Neuronal stem cell (in vitro differentiated cells): ENCODE measurements around the gene KRTAP9-7. TPM values are rescaled to one million over a fixed set of nuclear protein-coding genes. Genes with fewer than 3 reads are reported as not detected.
"Not testable (repeated sequence)": the region's sequence is repeated elsewhere in the genome, so short reads cannot be mapped to it uniquely, and the experiment has no call there.

ENCODE experiments used
- DNase-seq: peaks from one replicate; pipeline ENCODE4 v3.0.0-alpha.2; 2013; ENCODE audit warnings: low spot score
- H2AFZ ChIP-seq: one replicate; pipeline ENCODE4 v1.6.1; 2013; ENCODE audit warnings: mild to moderate bottlenecking, low read length, inconsistent platforms
- H2AK5ac ChIP-seq: 2 replicates; pipeline ENCODE4 v1.6.1; 2013; ENCODE audit warnings: low read depth, mild to moderate bottlenecking, inconsistent platforms, low read length, moderate library complexity, mixed read lengths
- H2BK120ac ChIP-seq: 2 replicates; pipeline ENCODE4 v1.6.1; 2013; ENCODE audit warnings: low read depth, mild to moderate bottlenecking, inconsistent platforms, low read length, moderate library complexity, mixed read lengths
- H2BK12ac ChIP-seq: one replicate; pipeline ENCODE4 v1.6.1; 2013; ENCODE audit warnings: low read length, inconsistent platforms
- H2BK15ac ChIP-seq: 2 replicates; pipeline ENCODE4 v1.6.1; 2013; ENCODE audit warnings: mild to moderate bottlenecking, low read length, inconsistent platforms, mixed read lengths
- H2BK5ac ChIP-seq: one replicate; pipeline ENCODE4 v1.6.1; 2013; ENCODE audit warnings: inconsistent platforms, mild to moderate bottlenecking, low read length, moderate library complexity
- H3K14ac ChIP-seq: one replicate; pipeline ENCODE4 v1.6.1; 2013; ENCODE audit warnings: low read length, inconsistent platforms
- H3K18ac ChIP-seq: 2 replicates; pipeline ENCODE4 v1.6.1; 2013; ENCODE audit warnings: low read length, inconsistent platforms
- H3K23ac ChIP-seq: 2 replicates; pipeline ENCODE4 v1.6.1; 2013; ENCODE audit warnings: low read depth, mild to moderate bottlenecking, mixed read lengths, low read length, inconsistent platforms; ENCODE audit not compliant: poor library complexity
- H3K27ac ChIP-seq: replicated peaks from 3 replicates; pipeline ENCODE4 v1.5.1; 2013; ENCODE audit warnings: low read length, inconsistent platforms
- H3K27me3 ChIP-seq, 3 experiments: 2 replicates each; pipeline ENCODE4 v1.6.1; 2013; ENCODE audit warnings: low read length in 3 of 3, mild to moderate bottlenecking in 2 of 3, inconsistent platforms in 1 of 3, low read depth in 1 of 3, mixed read lengths in 1 of 3, moderate library complexity in 1 of 3; ENCODE audit not compliant: control insufficient read depth in 3 of 3, insufficient read depth in 3 of 3
- H3K36me3 ChIP-seq, 2 donors: replicated peaks in 1 of 2; 2 replicates each; pipeline ENCODE4 v1.6.1; 2013; ENCODE audit warnings: low read length in 2 of 2; ENCODE audit not compliant: control insufficient read depth in 2 of 2, insufficient read depth in 2 of 2
- H3K4ac ChIP-seq: 2 replicates; pipeline ENCODE4 v1.6.1; 2013; ENCODE audit warnings: inconsistent platforms, mild to moderate bottlenecking, low read length, moderate library complexity
- H3K4me1 ChIP-seq, 2 donors: 1 replicate in 1 of 2; 2 replicates in 1 of 2; pipeline ENCODE4 v1.6.1; 2013; ENCODE audit warnings: low read length in 2 of 2, low read depth in 1 of 2; ENCODE audit not compliant: control insufficient read depth in 2 of 2, insufficient read depth in 1 of 2
- H3K4me2 ChIP-seq: one replicate; pipeline ENCODE4 v1.6.1; 2013; ENCODE audit warnings: mild to moderate bottlenecking, low read length, inconsistent platforms; ENCODE audit not compliant: insufficient read depth, poor library complexity, severe bottlenecking
- H3K4me3 ChIP-seq, 2 donors: 2 replicates each; pipeline ENCODE4 v1.5.1; 2013; ENCODE audit warnings: low read length in 2 of 2, mild to moderate bottlenecking in 2 of 2, inconsistent platforms in 1 of 2, moderate library complexity in 1 of 2
- H3K79me1 ChIP-seq: one replicate; pipeline ENCODE4 v1.6.1; 2013; ENCODE audit warnings: low read depth, mild to moderate bottlenecking, inconsistent platforms, low read length, moderate library complexity
- H3K9ac ChIP-seq: one replicate; pipeline ENCODE4 v1.6.1; 2013; ENCODE audit warnings: mild to moderate bottlenecking, low read depth, low read length, inconsistent platforms; ENCODE audit not compliant: poor library complexity
- H3K9me3 ChIP-seq, 2 donors: replicated peaks in 1 of 2; 2 replicates each; pipeline versions ENCODE3 to v1.6.1; 2013; ENCODE audit warnings: low read length in 2 of 2, mild to moderate bottlenecking in 2 of 2, inconsistent platforms in 1 of 2, low read depth in 1 of 2, mixed read lengths in 1 of 2, moderate library complexity in 1 of 2; ENCODE audit not compliant: control insufficient read depth in 2 of 2, insufficient read depth in 1 of 2
- H4K8ac ChIP-seq: one replicate; pipeline ENCODE4 v1.6.1; 2013; ENCODE audit warnings: low read depth, mild to moderate bottlenecking, inconsistent platforms, low read length, moderate library complexity
- H4K91ac ChIP-seq: one replicate; pipeline ENCODE4 v1.6.1; 2013; ENCODE audit warnings: low read length, low read depth, mild to moderate bottlenecking, inconsistent platforms; ENCODE audit not compliant: poor library complexity
- WGBS, 2 donors: extraction: QIAGEN DNeasy Blood & Tissue Kit; methylation state at CpG; one replicate each; pipeline ENCODE4 v1.1.7; 2013; ENCODE audit warnings: missing lambda C conversion rate in 2 of 2, mixed read lengths in 1 of 2; ENCODE audit not compliant: insufficient read length in 2 of 2, insufficient replicate concordance in 1 of 2; ENCODE audit errors: extremely low coverage in 2 of 2; 5-methylcytosine and 5-hydroxymethylcytosine counted together
- polyA plus RNA-seq, 2 experiments: library from polyadenylated mRNA; stranded (reverse); fragments of 200-250 nt; gene quantifications; one replicate each; pipeline ENCODE4 v1.2.3, GENCODE V29; 2013

KRTAP9-7 gene, protein sequence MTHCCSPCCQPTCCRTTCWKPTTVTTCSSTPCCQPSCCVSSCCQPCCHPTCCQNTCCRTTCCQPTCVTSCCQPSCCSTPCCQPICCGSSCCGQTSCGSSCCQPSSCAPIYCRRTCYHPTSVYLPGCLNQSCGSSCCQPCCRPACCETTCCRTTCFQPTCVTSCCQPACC
- not detected for polyA plus RNA-seq (2013, experiment 1 of 2)
- not detected for polyA plus RNA-seq (2013, experiment 2 of 2)

DNA sequence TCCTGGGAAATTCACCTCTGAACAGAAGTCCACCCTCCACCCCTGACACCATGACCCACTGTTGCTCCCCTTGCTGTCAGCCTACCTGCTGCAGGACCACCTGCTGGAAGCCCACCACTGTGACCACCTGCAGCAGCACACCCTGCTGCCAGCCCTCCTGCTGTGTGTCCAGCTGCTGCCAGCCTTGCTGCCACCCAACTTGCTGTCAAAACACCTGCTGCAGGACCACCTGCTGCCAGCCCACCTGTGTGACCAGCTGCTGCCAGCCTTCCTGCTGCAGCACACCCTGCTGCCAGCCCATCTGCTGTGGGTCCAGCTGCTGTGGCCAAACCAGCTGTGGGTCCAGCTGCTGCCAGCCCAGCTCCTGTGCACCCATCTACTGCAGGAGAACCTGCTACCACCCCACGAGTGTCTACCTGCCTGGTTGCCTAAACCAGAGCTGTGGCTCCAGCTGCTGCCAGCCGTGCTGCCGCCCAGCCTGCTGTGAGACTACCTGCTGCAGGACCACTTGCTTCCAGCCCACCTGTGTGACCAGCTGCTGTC is at the start of gene KRTAP9-7:
KRTAP9-7 (plus strand) TSS at position 51 of the 543 bp plus-strand sequence; CDS start at position 51, 0 bp downstream.
- H2BK120ac ChIP-seq, H2BK15ac ChIP-seq, H3K79me1 ChIP-seq, H3K23ac ChIP-seq, H3K4me1 ChIP-seq, H3K27ac ChIP-seq, H3K4me2 ChIP-seq, H3K9ac ChIP-seq, H2BK12ac ChIP-seq, H2AK5ac ChIP-seq, H3K4me3 ChIP-seq, H3K14ac ChIP-seq, H2AFZ ChIP-seq, H4K91ac ChIP-seq, H2BK5ac ChIP-seq, H3K36me3 ChIP-seq, H3K27me3 ChIP-seq, H4K8ac ChIP-seq, H3K4ac ChIP-seq, DNase-seq, H3K9me3 ChIP-seq: not testable (repeated sequence)
- WGBS, 2 donors = no CpG with 5 or more reads among the region's 3 CpGs
- H3K18ac ChIP-seq = peak within 1 kb of the TSS; percentile 78

DNA sequence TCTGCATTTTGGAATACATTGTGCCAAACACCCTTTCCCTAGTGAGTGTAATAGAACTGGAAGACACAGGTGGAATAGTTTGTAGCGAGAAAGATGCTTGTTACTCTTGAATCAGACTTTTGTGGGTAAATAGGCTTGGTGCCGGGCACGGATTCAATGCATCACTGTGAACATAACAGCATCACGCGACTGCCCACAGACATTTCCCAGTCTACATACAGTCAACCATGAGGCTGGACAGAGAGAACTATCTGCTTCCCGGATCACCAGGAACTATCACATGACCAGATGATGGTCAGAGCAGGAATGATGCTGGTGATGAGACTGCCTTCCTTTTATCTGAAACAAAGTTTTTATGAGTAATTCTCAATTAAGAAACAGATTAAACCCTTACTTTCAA is 49.4 kb upstream of the KRTAP9-7 start:
- H3K4ac ChIP-seq = no peak overlapping the region
- no peak overlapping the region for H3K4me3 ChIP-seq
- WGBS, 2 donors = no CpG with 5 or more reads among the region's 6 CpGs
- no peak overlapping the region for H2AK5ac ChIP-seq
- no peaks in the 10 kb centered on the region for H3K36me3 ChIP-seq
- H3K18ac ChIP-seq = no peak overlapping the region
- no peaks in the 10 kb centered on the region for H3K9me3 ChIP-seq
- H4K8ac ChIP-seq = no peak overlapping the region
- no peak overlapping the region for H2BK12ac ChIP-seq
- H3K27me3 ChIP-seq = peaks cover 0 to 1% (median 0%) of the 10 kb centered on the region in 3 experiments
- H2AFZ ChIP-seq = no peak overlapping the region
- H3K14ac ChIP-seq = no peak overlapping the region
- H3K23ac ChIP-seq = no peak overlapping the region
- H2BK120ac ChIP-seq = no peak overlapping the region
- no peak overlapping the region for H2BK15ac ChIP-seq
- H2BK5ac ChIP-seq = no peak overlapping the region
- no peak overlapping the region for H3K4me2 ChIP-seq
- DNase-seq = no peak
- H4K91ac ChIP-seq = no peak overlapping the region
- H3K79me1 ChIP-seq = no peaks in the 10 kb centered on the region
- no peaks in the 10 kb centered on the region for H3K4me1 ChIP-seq
- no peak overlapping the region for H3K27ac ChIP-seq
- H3K9ac ChIP-seq = no peak overlapping the region

DNA sequence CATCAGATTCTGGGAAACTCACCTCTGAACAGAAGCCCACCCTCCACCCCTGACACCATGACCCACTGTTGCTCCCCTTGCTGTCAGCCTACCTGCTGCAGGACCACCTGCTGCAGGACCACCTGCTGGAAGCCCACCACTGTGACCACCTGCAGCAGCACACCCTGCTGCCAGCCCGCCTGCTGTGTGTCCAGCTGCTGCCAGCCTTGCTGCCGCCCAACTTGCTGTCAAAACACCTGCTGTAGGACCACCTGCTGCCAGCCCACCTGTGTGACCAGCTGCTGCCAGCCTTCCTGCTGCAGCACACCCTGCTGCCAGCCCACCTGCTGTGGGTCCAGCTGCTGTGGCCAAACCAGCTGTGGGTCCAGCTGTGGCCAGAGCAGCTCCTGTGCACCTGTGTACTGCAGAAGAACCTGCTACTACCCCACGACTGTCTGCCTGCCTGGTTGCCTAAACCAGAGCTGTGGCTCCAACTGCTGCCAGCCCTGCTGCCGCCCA is 48.9 kb upstream of the KRTAP9-7 start, which contains the start of gene KRTAP9-2:
KRTAP9-2 (plus strand) TSS at position 51 of the 498 bp plus-strand sequence; CDS start at position 58, 7 bp downstream.
- not testable (repeated sequence) for H2BK120ac ChIP-seq, H3K79me1 ChIP-seq, H3K27ac ChIP-seq, H2AK5ac ChIP-seq, H4K91ac ChIP-seq, H2BK15ac ChIP-seq, H3K4me3 ChIP-seq, H3K4me1 ChIP-seq, H3K9me3 ChIP-seq, H3K23ac ChIP-seq, H2AFZ ChIP-seq, H2BK12ac ChIP-seq, H4K8ac ChIP-seq, H3K27me3 ChIP-seq, DNase-seq, H3K9ac ChIP-seq, H3K18ac ChIP-seq, H3K36me3 ChIP-seq, H3K14ac ChIP-seq, H3K4ac ChIP-seq, H3K4me2 ChIP-seq, H2BK5ac ChIP-seq
- WGBS, 2 donors = no CpG with 5 or more reads among the region's 4 CpGs

DNA sequence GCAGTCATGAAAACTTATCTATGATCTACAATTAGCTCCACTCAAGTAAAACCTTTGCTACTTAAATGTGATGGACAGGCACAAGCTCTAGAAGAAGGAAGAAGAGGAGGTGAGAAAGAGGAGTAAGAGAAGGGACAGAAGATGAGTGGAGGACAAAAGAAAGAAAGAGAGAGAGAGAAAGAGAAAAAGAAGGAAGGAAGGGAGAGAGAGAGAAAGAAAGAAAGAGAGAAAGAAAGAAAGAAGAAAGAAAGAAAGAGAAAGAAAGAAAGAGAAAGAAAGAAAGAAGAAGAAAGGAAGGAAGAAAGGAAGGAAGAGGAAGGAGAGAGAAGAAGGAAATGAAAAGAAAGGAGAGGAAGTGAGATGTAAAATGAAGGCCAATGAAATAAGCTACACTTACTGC is 45.4 kb upstream of the KRTAP9-7 start:
- Histone ChIP-seq H2BK120ac (no peak overlapping the region), H2AFZ (no peak overlapping the region), H3K14ac (no peak overlapping the region), H3K27ac (no peak overlapping the region), H3K4me1 (no peaks in the 10 kb centered on the region), H3K18ac (no peak overlapping the region), H2AK5ac (no peak overlapping the region), H2BK12ac (no peak overlapping the region), H3K9ac (no peak overlapping the region), H3K4me3 (no peak overlapping the region), H3K4me2 (no peak overlapping the region), H2BK5ac (no peak overlapping the region), H4K91ac (no peak overlapping the region), H4K8ac (no peak overlapping the region), H3K23ac (no peak overlapping the region), H3K79me1 (no peaks in the 10 kb centered on the region), H3K9me3 (no peaks in the 10 kb centered on the region), H3K4ac (no peak overlapping the region), H2BK15ac (no peak overlapping the region), H3K27me3 (no peaks in the 10 kb centered on the region), H3K36me3 (no peaks in the 10 kb centered on the region)
- no peak for DNase-seq
